HG03354 (cell line): ENCODE results near the gene NBAS.

Experiments used
- ATAC-seq: cut with Tn5 transposase; IDR thresholded peaks from one replicate; pipeline ENCODE4 v1.9.1; 2021; ENCODE audit warnings: mild to moderate bottlenecking; ENCODE audit not compliant: unreplicated experiment, poor library complexity, severe bottlenecking

The NBAS gene

GRCh38 chr2:15560988-15561573, at the start of gene NBAS:
Gene NBAS (minus strand): TSS chr2:15561334. CDS start chr2:15561304, 30 bp downstream.
- ATAC-seq: peak; percentile 84

- no peak for ATAC-seq
These were observed 49.4 kb upstream of the NBAS start for GRCh38 chr2:15610430-15610952.

- no peak for ATAC-seq
These were observed 48.4 kb upstream of the NBAS start for GRCh38 chr2:15609341-15610042.

- no peak for ATAC-seq
These were observed 47.2 kb upstream of the NBAS start for GRCh38 chr2:15608392-15608761.

GRCh38 chr2:15607709-15608391, 46.7 kb upstream of the NBAS start:
- no peak for ATAC-seq

GRCh38 chr2:15606481-15607441, 45.6 kb upstream of the NBAS start:
- ATAC-seq: no peak

GRCh38 chr2:15605721-15606120, 44.6 kb upstream of the NBAS start:
- no peak for ATAC-seq

GRCh38 chr2:15603948-15604347, 42.8 kb upstream of the NBAS start:
- no peak for ATAC-seq

- no peak for ATAC-seq
These were observed 42.1 kb upstream of the NBAS start for GRCh38 chr2:15603044-15603765.

GRCh38 chr2:15602393-15602792, 41.3 kb upstream of the NBAS start:
- no peak for ATAC-seq

GRCh38 chr2:15601681-15602080, 40.5 kb upstream of the NBAS start:
- no peak for ATAC-seq

GRCh38 chr2:15599994-15600393, 38.9 kb upstream of the NBAS start:
- ATAC-seq: no peak

- ATAC-seq: no peak
These were observed 35.8 kb upstream of the NBAS start for GRCh38 chr2:15596968-15597367.

GRCh38 chr2:15596350-15596749, 35.2 kb upstream of the NBAS start:
- ATAC-seq: no peak

GRCh38 chr2:15595936-15596335, 34.8 kb upstream of the NBAS start:
- no peak for ATAC-seq

- ATAC-seq: no peak
These were observed 34.3 kb upstream of the NBAS start for GRCh38 chr2:15595342-15595905.

- no peak for ATAC-seq
These were observed 33.4 kb upstream of the NBAS start for GRCh38 chr2:15594291-15595256.

- no peak for ATAC-seq
These were observed 32.2 kb upstream of the NBAS start for GRCh38 chr2:15593327-15593705.
